NCI-H146 treated with DMSO at 0.1 percent for 48 hours (cell line): ENCODE data around the gene CTAGE8.
"Not testable (repeated sequence)": the region's sequence is repeated elsewhere in the genome, so short reads cannot be mapped to it uniquely, and the experiment has no call there.

Source experiments
- DNase-seq: peaks from one replicate; lab custom pipeline; 2025; ENCODE audit not compliant: unreplicated experiment; lab: John Stamatoyannopoulos, UW

CTAGE8 gene

GRCh38 chr7:144256112-144256511 lies 13.0 kb downstream of the CTAGE8 start:
- no peak for DNase-seq

- DNase-seq, result no peak
Observed at GRCh38 chr7:144255471-144255897, 13.6 kb downstream of the CTAGE8 start.

GRCh38 chr7:144252307-144252706 lies 16.8 kb downstream of the CTAGE8 start:
- DNase-seq, result not testable (repeated sequence)

GRCh38 chr7:144247674-144248330 lies 21.3 kb downstream of the CTAGE8 start:
- DNase-seq, result not testable (repeated sequence)

- DNase-seq, result not testable (repeated sequence)
Observed at GRCh38 chr7:144246967-144247366, 22.1 kb downstream of the CTAGE8 start.

GRCh38 chr7:144245372-144245771 lies 23.7 kb downstream of the CTAGE8 start:
- DNase-seq, result not testable (repeated sequence)

GRCh38 chr7:144239365-144239764 lies 29.7 kb downstream of the CTAGE8 start, which contains the start of gene OR2A42:
TSS of gene OR2A42 (minus strand) at chr7:144239605. CDS start at chr7:144232843, 6,762 bp downstream.
- not testable (repeated sequence) for DNase-seq

GRCh38 chr7:144238530-144239082 lies 30.5 kb downstream of the CTAGE8 start:
- not testable (repeated sequence) for DNase-seq

GRCh38 chr7:144233039-144233438 lies 36.0 kb downstream of the CTAGE8 start:
- not testable (repeated sequence) for DNase-seq

GRCh38 chr7:144231027-144231426 lies 38.1 kb downstream of the CTAGE8 start:
- DNase-seq, result not testable (repeated sequence)

GRCh38 chr7:144228810-144229209 lies 40.3 kb downstream of the CTAGE8 start:
- DNase-seq, result not testable (repeated sequence)

GRCh38 chr7:144226866-144227265 lies 42.2 kb downstream of the CTAGE8 start:
- not testable (repeated sequence) for DNase-seq

GRCh38 chr7:144223675-144224074 lies 45.4 kb downstream of the CTAGE8 start:
- DNase-seq, result not testable (repeated sequence)

- not testable (repeated sequence) for DNase-seq
Observed at GRCh38 chr7:144220531-144220930, 48.6 kb downstream of the CTAGE8 start.

- not testable (repeated sequence) for DNase-seq
Observed at GRCh38 chr7:144219149-144219548, 49.9 kb downstream of the CTAGE8 start.

GRCh38 chr7:144218581-144218980 lies 50.5 kb downstream of the CTAGE8 start:
- not testable (repeated sequence) for DNase-seq

GRCh38 chr7:144217200-144217599 lies 51.9 kb downstream of the CTAGE8 start:
- not testable (repeated sequence) for DNase-seq
